Head of caudate nucleus (tissue), 42 donors: ENCODE results near the gene MCM3.
A peak's percentile ranks its signal among the peaks of the same experiment; 100 is the strongest.

Source experiments
- DNase-seq, 42 donors: peaks; one replicate each; pipeline versions ENCODE4 v3.0.0 to v3.0.0-alpha.2; 2020 to 2021; ENCODE audit warnings: mixed read lengths in 7 of 42
- intact Hi-C: fragments of 100-400 bp; cut with DNase I; formaldehyde crosslinking; loops from one replicate; pipeline ENCODE4 v1.15.0; 2022

MCM3 gene

DNA sequence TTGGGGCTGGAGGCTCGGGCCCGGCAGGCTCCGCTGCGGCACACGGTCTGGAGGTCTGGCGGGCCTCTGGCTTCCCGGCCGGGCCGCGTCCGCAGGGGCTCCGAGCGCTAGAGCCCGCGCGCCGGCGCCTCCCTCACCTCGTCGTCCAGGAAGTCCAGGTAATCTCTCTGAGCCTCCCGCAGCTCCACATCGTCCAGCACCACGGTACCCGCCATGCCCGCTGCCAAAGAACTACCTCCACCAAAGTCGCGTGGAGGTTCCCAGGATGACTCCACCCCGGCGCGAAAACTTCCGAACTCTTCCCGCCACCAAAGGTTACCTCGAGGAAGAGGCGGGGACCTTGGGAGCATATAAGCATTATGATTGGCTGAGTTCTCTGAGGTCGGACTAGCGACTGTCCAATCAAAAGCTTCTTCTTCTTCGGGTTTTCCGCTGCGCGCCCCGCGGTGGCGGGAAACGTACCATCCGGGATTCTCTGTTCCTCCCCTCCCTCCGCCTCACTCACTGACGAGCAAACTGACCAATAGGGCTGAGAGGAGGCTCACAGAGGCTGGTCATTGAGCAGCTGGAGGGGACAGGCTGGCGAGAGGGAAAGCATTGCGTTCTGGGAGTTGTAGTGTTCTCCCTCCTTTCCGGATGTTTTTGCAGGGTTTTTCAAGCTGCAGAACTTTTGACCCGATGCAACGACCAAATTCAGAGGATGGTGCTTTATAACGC lies at the start of gene MCM3:
Gene MCM3 (minus strand): TSS at position 283 of the 717 bp plus-strand sequence. CDS start 68 bp downstream, at position 215.
- DNase-seq = peak; percentile 95 to 100 (median 98)
- intact Hi-C loops = loop anchor here (2.0 to 10.0 kb wide), 3 partner anchors 78 to 380 kb away; partner anchors contain the start of gene PAQR8

DNA sequence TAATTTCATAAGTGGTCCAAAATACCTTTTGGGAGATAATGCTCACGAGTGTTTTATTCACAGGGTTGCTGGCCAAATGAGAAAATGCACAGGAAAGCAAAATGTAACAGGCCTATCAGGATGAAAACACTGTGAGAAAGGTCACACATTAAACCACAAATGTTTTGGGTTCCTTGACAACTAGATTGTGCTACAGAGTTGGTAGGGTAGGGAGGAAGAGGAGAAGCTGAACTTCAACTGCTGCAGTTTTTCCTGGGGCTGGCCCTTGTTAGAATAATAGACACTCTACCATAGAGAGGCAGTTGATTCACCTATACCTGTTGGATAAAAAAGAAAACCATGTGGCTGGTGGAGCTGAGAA lies 49.3 kb upstream of the MCM3 start:
- DNase-seq = no peak
- intact Hi-C loops = no loop called here

DNA sequence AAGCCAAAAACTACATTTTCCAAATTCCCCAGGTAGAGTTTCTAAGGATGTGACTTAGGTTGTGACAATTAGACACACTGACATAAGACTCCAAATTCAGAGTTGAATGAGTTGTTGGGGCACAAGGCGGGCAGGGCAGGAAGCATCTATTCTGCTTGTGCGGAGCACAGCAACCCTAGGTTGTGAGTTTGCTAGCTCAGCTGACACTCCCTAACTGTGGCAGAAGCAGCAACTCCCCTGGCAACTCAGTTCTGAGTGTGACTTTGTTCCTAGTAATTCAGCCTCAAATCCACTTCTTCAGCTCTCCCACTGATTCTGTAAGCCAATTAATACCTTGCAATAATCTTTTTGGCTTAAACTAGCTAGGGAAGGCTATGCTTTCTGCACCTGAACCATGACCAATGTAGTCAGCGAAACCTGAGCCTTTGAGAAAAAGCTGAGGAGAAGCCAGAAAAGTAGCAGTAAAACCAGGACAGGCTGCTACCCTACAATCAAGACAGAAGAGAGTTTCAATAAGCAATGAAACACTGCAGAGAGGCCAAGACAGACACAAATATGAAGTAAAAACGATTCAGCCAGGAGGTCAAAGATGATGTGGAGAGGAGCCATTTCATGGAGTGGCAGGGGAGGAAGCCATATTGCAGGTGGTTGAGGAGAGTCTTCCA lies 47.4 kb upstream of the MCM3 start:
- DNase-seq = no peak
- intact Hi-C loops = no loop called here

DNA sequence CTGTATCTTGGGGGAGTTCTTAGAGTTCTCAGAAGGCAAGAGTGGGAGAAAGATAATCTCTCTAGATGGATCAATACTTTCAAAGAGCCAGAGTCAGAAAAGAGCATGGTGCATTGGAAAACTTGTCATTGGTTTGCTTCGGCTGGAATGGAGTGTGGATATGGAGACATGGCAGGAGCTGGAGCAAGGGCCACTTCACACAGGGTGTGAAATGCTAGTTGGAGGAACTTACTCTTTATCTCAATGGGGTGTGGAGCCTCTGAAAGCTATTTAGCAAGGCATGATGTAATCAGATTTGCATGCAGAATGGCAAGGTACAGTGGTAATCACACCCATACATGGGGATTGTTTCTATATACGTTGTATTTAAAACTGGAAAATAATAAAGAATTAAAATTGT lies 45.9 kb upstream of the MCM3 start:
- intact Hi-C loops = no loop called here
- no peak for DNase-seq

DNA sequence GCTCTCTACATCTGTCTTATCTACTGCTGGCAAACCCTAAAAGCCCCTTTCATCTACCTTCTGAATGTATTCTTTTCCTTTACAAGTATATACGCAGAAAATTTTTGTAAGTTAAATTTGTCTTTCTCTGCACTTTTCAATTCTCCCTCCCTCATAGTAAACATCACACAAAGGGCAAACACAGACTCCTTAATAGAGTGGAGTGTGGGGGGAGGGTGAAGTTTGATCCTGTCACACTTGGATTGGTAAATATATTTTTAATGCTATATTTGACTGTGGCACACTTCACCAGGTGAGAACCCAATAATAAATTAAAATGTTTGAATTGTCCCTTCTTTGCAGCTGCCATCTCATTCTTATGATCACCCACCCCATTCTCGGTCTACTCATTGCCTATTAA lies 44.2 kb upstream of the MCM3 start:
- intact Hi-C loops = no loop called here
- DNase-seq = no peak

DNA sequence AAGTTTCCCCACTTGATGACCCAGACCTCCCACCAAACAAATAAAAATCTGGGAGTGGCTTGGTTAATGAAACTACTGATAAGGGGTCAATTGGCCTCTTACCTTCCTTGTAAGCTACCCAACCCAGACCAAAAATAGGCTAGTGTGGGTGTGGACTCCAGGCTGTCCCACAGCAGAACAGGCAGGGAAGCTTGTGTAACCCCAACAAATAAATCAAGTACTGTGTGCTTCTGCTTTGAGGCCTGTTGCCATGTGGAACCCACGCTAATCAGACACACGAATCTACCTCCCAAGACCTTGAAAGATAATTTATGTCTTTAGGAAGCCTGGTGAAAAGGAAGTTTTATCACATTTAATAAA lies 43.7 kb upstream of the MCM3 start:
- intact Hi-C loops = no loop called here
- no peak for DNase-seq

DNA sequence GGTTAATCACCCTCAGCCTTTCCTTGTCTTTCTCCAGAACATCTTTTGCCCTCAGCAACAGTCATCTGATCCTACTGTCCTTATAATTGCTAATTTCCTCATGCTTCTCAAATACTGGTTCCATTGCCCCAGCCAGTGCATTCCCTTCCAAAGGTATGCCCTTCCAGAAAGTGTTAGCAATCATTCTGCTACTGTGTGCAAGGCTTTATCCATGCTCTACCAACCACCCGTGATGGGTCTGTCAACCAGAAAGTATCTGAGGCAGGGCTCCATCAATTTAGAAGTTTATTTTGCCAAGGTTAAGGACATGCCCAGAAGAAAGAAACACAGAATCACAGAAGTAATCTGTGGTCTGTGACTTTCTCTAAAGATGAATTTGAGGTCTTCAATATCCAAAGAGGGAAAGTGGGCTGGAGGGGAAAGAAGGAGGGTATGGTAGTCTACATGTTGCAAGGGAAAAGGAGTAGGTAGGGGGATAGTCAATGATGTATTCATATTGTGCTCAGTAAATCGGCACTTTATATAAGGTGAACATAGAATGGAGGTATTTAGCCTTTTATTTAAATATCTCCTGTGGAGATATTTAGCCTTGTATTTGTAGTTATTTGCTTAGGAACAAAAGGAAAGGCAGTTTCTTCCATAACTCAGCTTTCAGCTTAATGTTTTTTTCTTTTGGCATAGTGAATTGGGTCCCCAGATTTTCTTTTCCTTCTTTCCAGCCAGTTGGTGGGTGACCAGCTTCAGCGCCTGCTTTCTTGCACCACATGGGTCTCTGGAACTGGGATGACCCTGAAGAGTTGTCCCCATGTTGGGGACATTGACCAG lies 42.2 kb upstream of the MCM3 start:
- DNase-seq = no peak
- intact Hi-C loops = no loop called here

DNA sequence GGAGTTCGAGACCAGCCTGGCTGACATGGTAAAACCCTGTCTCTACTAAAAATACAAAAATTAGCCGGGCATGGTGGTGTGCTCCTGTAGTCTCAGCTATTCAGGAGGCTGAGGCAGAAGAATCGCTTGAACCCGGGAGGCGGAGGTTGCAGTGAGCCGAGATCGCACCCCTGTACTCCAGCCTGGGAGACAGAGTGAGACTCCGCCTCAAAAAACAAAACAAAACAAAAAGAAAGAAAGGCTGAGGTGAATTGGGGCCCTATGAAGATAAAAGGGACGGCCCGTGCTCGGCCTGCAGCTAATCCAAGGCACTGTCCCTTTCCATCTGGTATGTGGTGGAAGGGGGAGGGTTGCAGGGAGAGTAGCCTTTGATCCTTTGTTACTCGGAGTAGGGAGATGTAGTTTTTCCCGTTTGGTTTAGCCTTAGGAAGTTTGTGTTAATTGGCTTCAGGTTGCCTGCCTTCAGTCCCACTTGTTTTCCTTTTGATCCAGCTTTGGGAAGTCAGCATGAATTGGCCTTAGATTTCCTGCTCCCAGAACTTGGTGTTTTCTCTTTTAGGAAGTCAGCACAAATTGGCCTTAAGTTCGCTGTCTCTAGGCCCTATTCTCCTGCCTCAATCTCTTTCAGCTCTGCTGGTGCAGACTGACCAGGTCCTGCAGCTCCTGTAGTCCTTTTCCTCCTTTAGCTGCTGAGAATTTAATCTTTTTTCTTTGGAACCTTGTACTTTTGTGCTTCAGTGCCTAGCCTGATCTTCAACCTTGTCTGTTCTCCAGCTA lies 41.3 kb upstream of the MCM3 start:
- intact Hi-C loops = no loop called here
- DNase-seq = no peak

DNA sequence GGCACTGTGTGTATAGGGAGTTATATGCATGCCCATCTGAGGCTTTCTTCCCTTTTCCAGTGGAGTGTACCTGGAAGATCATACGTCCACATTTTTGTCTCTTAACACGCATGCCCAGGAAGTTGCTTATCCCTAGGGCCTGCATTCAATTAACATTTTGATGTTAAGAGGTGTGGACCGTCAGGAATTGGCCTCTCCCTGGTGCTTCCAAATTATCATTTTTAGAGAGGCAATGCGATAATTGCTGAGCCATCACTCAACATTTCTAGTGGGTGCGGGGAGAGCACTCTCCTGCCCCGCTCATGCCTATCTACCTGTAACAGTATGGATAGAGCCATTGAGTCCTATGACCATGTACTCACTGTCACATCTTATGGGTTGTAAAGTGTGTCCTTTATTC lies 39.6 kb upstream of the MCM3 start:
- intact Hi-C loops = no loop called here
- no peak for DNase-seq

DNA sequence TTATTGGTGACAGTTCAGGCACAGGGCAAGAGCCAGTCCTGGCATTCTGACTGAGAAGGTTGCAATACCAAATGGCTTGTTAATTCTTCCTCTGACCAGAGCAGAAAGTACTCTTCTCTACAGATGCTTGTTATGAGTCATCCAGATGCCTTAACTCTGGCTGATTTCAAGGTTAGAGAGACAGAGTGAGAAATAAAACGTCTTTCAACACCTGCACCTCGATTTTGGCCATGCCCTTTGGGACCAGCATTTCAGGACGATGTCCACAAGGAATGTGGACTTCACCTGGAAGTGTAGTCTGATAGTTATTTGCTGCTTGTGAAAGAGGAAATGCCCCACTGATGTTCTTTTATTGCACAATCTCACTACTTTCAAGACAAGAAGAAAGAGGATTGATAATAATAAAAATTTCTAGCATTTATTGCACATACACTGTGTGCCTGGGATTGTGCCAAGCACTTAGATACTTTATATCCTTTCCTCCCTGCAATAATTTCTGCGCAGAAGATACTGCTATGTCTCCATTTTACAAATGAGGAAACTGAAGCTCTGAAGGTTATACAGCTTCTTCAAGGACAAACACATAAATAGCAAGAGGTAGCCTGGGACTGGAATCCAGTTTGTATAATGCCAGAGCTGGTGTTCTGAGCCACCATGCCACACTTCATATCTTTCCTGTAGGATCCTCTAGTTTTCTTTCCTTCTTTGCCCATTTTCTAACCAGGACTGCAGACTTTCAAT lies 33.5 kb upstream of the MCM3 start:
- intact Hi-C loops = no loop called here
- no peak for DNase-seq

DNA sequence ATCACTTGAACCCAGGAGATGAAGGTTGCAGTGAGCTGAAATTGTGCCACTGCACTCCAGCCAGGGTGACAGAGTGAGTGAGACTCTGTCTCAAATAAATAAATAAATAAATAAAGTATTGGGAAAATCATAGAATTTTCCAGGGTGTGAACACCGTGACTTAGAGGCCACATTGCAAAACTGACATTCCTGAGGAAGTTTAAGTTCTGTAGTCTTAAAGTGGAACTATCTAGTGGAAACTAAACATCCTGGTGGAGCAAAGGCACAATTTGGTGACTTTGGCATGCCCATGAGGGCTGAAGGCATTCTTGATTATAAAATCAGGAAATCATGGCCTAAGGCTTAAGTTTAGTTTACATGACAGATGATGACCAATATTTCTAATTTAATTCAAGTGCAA lies 32.7 kb upstream of the MCM3 start:
- DNase-seq = no peak
- intact Hi-C loops = no loop called here

DNA sequence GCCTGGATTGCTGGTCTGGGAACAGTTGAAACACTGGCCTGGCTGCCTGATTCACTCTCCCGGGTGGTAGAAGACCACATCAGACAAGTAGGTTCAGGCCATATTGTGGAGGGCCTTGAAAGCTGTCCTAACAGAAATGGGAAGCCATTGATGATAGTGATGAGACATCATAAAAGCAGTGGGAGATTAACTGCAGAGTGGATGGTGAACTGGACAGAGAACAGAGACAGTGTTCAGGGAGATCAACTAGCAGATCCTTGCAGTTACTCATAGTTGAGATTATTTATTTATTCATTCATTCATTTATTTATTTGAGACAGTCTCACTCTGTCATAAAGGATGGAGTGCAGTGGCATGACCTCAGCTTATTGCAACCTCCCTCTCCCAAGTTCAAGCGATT lies 30.2 kb upstream of the MCM3 start:
- intact Hi-C loops = no loop called here
- no peak for DNase-seq

DNA sequence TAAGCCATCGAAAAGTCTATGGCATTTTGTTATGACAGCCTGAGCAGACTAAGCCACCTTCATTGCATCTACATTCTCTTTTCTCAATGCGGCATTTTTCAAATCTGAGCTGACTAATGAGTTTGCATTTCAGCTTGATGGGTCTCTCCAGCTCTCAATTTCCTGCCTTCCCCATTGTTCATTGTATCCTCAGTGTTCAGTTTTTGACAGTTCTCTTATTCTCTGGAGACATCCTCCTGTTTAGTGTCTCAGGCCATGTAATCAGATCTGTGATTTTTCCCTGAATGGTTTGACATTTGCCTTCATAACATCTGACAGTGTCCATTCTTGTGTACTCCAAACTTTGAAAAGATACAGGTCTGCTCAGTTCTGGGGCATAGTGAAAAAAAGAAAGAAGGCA lies 27.9 kb upstream of the MCM3 start:
- intact Hi-C loops = no loop called here
- peak in 1 of 42 donors; percentile 48 for DNase-seq

DNA sequence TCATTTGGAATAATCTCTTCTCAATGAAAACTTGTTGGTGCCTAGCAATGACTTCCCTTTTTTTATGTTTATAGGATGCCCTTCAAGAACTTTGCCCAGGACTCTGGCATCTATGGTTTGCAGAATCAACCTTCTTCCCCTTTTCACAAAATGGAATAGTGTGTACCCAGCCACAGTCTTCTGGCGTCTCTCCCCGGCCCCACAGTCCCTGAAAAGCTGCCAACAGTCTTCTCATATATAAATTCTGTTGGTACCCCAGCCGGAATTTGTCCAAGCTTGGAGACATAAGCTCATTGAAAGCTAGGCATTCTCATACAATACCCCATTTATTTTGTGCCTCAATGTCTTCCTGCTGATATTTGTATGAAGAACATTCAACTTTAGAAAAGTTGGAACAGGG lies 26.4 kb upstream of the MCM3 start:
- intact Hi-C loops = no loop called here
- DNase-seq = peak in 38 of 42 donors; percentile 25 to 84 (median 52)

DNA sequence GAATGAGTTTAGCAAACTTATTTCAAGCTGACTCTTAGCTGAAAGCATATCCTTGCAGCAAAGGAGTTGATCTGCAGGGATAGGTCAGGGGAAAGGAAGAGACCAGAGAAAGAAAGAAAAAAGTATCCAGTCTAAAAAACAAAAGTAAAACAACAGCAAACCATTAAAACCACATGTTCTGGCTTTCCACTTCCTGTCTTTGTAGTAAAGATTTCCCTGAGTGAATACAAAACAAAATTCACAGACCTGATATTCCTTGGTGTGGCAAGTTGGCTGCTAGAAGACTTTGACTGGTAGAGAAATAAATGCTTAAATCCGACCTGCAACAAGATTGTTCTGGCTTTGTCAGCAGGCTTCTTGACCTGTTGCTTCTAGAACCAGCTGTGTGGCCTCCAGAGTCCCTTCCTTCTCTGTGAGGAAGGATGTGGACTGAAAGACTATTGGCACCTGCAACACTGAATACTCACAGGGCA lies 23.4 kb upstream of the MCM3 start:
- DNase-seq = no peak
- intact Hi-C loops = no loop called here

DNA sequence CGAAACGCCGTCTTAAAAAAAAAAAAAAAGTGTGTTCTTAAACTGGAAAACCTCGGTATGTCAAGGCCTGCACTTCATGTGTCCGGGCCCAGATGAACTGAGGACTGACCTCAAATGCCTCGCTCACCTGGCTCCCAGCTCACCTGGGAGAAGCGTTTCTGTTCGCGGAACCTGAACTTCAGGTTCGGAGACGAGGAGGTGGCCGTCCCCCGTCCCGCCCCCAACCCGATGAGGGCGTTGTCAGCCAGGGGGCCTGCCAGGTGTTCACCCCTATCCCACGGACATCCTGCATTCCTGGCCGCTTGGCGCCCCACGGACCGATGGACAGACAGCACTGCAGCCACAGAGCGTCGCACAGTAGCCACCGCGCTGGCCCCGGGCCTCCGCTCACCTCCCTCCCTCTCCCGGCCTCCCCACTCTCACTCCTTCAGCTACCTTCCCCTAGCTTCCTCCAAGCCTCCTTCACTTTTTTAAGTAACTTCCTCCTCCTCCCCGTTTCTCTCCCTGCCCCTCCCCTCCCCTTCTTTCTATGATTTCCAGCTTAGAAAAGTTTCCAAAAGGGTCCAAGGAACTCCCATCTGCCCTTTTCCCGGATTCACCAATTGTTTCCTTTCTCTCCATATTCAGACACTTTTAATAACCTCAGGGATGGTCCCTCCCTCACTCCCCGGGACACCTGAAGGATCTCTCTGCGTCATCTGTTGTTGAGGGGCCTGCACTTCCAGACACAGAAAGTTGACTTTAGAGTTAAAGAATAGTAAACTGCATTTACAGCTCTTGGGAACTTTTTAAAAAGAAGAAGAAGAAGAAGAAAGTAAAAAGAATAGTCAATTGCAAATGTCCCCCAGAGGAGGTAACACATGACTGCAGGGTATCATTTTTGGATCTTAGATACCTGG lies 22.7 kb upstream of the MCM3 start:
- intact Hi-C loops = no loop called here
- DNase-seq = no peak

DNA sequence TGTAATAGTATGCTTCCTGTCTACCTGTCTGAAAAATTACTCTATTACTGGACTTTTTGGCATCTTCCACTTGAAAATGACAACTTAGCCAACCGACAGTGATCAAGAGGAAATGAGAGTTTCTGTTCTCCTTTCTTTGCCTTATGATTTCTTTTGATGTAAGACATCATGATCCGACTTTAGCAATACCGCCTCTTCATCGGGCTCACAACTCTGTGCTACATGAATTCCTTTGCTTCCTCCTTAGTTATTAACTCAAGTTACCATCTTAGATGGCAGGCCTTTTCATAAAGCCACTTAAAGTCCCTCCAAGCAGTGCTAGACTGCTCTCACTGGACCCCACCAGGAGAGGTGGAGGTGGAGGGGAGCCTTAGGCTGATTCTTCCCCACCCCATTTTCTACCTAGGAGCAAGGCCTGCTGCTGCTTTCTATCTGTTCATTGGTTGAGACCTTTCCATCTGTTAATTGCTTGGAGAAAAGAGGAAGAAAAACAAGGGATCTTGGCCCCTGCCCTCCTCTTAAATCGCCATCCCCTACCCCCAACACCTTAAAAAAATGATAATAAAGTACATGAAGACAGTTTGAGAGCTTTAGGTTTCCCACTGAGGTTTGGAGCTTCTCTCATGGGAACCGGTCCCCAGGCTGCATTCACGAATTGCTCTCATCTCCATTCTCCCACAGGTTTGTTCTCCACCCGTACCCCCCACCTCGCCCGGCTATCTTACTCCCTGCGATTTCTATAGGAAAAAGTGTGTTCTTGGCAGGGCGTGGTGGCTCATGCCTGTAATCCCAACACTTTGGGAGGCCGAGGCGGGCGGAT lies 21.6 kb upstream of the MCM3 start:
- intact Hi-C loops = no loop called here
- peak in 1 of 42 donors; percentile 32 for DNase-seq
